Gastrocnemius medialis (tissue), 4 donors: ENCODE results near the gene CEACAM19. TPM values are rescaled to one million over a fixed set of nuclear protein-coding genes. Genes with fewer than 3 reads are reported as not detected.
A peak's percentile ranks its signal among the peaks of the same experiment; 100 is the strongest.

ENCODE experiments used
- ATAC-seq, 2 donors: fragments of 150-250 bp; one replicate each; pipeline ENCODE4 v1.9.1; 2016
- DNase-seq, 2 donors: peaks; one replicate each; pipeline ENCODE4 v3.0.0-alpha.2; 2019
- H3K27ac ChIP-seq, 4 donors: fragments of 200-600 bp; sonication (generic); 1 replicate in 1 of 4; 2 replicates in 3 of 4; pipeline ENCODE4 v1.5.1; 2016 to 2018; ENCODE audit warnings: mild to moderate bottlenecking in 2 of 4, moderate library complexity in 1 of 4
- H3K27me3 ChIP-seq, 3 donors: fragments of 200-600 bp; sonication (generic) in 2 of 3; 1 replicate in 1 of 3; 2 replicates in 2 of 3; pipeline versions ENCODE4 v1.5.1 to v1.6.0; 2016 to 2019; ENCODE audit warnings: mild to moderate bottlenecking in 1 of 3, moderate library complexity in 1 of 3
- H3K36me3 ChIP-seq, 2 donors: fragments of 200-600 bp; sonication (generic) in 1 of 2; one replicate each; pipeline ENCODE4 v1.5.1; 2017 to 2018
- H3K4me1 ChIP-seq, 2 donors: fragments of 200-600 bp; sonication (generic) in 1 of 2; one replicate each; pipeline ENCODE4 v1.5.1; 2016 to 2017; ENCODE audit warnings: mild to moderate bottlenecking in 2 of 2
- H3K4me3 ChIP-seq, 4 donors: fragments of 200-600 bp; sonication (generic) in 3 of 4; 1 replicate in 1 of 4; 2 replicates in 3 of 4; pipeline ENCODE4 v1.5.1; 2016 to 2019; ENCODE audit warnings: mild to moderate bottlenecking in 2 of 4
- H3K9me3 ChIP-seq, 3 donors: fragments of 200-600 bp; sonication (generic) in 2 of 3; 1 replicate in 1 of 3; 2 replicates in 2 of 3; pipeline ENCODE4 v1.5.1; 2016 to 2019
- CTCF ChIP-seq, 5 experiments: fragments of 450-650 bp in 3 of 5; fragments of 200-600 bp in 2 of 5; sonication (generic) in 2 of 5; IDR thresholded peaks in 4 of 5; conservative IDR thresholded peaks in 1 of 5; 1 replicate in 4 of 5; 2 replicates in 1 of 5; pipeline ENCODE4 v1.5.1; 2016 to 2019; ENCODE audit warnings: antibody characterized with exemption in 5 of 5, mild to moderate bottlenecking in 3 of 5, moderate library complexity in 3 of 5
- POLR2A ChIP-seq, 2 donors: fragments of 450-650 bp; IDR thresholded peaks; one replicate each; pipeline ENCODE4 v1.6.1; 2017; ENCODE audit warnings: antibody characterized with exemption in 2 of 2, mild to moderate bottlenecking in 2 of 2, moderate library complexity in 2 of 2
- in situ Hi-C, 4 donors: fragments of 200-750 bp; cut with MboI; loops; one replicate each; pipeline versions ENCODE4 v1.15.0 to v1.8.0; 2017; ENCODE audit warnings: low sequenced_read_pairs in 4 of 4
- intact Hi-C: fragments of 100-400 bp; cut with DNase I; formaldehyde crosslinking; loops from one replicate; pipeline ENCODE4 v1.15.1; 2023; ENCODE audit warnings: low total_unique reads
- total RNA-seq, 4 donors: library from RNA; depleted of rRNA; stranded (reverse); fragments of >200 nt; gene quantifications; one replicate each; pipeline versions ENCODE4 v1.1.0 to v1.2.3, GENCODE V29; 2016

CEACAM19 gene
- total RNA-seq, 4 donors from 2014 or later, result 2.0 to 8.5 (median 3.7) TPM

- ATAC-seq, result no peak
- Histone ChIP-seq H3K4me3 (no peak overlapping the region), H3K9me3 (no peaks in the 10 kb centered on the region), H3K4me1 (peaks cover 43 to 46% of the 10 kb centered on the region in 2 donors), H3K27me3 (no peaks in the 10 kb centered on the region), H3K36me3 (peaks cover 0 to 10% of the 10 kb centered on the region in 2 donors), H3K27ac (peak overlapping the region; percentile 3 to 83 (median 58))
- TF ChIP-seq POLR2A (IDR thresholded peaks at IDR 0.05), result no peak
- TF ChIP-seq CTCF (IDR thresholded peaks at IDR 0.05 in 4 of 5, conservative IDR thresholded peaks at IDR 0.05 in 1 of 5), result no peak
- DNase-seq, result no peak
- intact Hi-C loops (no loop called here), in situ Hi-C loops (no loop called here)
These were observed 25.8 kb upstream of the CEACAM19 start for GRCh38 chr19:44645407-44646048.

- no peaks in the 10 kb centered on the region for H3K27me3 ChIP-seq
- ATAC-seq (no peak), DNase-seq (no peak)
- H3K27ac ChIP-seq, result peak overlapping the region; percentile 3 to 83 (median 58)
- no peaks in the 10 kb centered on the region for H3K9me3 ChIP-seq
- no peak for TF ChIP-seq POLR2A (IDR thresholded peaks at IDR 0.05)
- TF ChIP-seq CTCF (IDR thresholded peaks at IDR 0.05 in 4 of 5, conservative IDR thresholded peaks at IDR 0.05 in 1 of 5), result no peak
- H3K4me3 ChIP-seq, result no peak overlapping the region
- in situ Hi-C loops, result no loop called here
- H3K4me1 ChIP-seq, result peaks cover 38 to 42% of the 10 kb centered on the region in 2 donors
- H3K36me3 ChIP-seq, result peaks cover 0 to 15% of the 10 kb centered on the region in 2 donors
- intact Hi-C loops, result no loop called here
These were observed 25.2 kb upstream of the CEACAM19 start for GRCh38 chr19:44646049-44646416.

GRCh38 chr19:44647144-44647543 lies 24.1 kb upstream of the CEACAM19 start:
- peak overlapping the region; percentile 71 to 83 (median 80) for H3K27ac ChIP-seq
- TF ChIP-seq CTCF (IDR thresholded peaks at IDR 0.05 in 4 of 5, conservative IDR thresholded peaks at IDR 0.05 in 1 of 5), result no peak
- no peak for TF ChIP-seq POLR2A (IDR thresholded peaks at IDR 0.05)
- H3K4me1 ChIP-seq, result peaks cover 30 to 42% of the 10 kb centered on the region in 2 donors
- H3K27me3 ChIP-seq, result no peaks in the 10 kb centered on the region
- DNase-seq (peak; percentile 32 to 44), ATAC-seq (peak in 1 of 2 donors; percentile 23)
- no peaks in the 10 kb centered on the region for H3K9me3 ChIP-seq
- in situ Hi-C loops, result no loop called here
- peaks cover 0 to 26% of the 10 kb centered on the region in 2 donors for H3K36me3 ChIP-seq
- intact Hi-C loops, result no loop called here
- H3K4me3 ChIP-seq, result peak overlapping the region in 1 of 4 donors; percentile 6

- Histone ChIP-seq H3K4me1 (peaks cover 30 to 39% of the 10 kb centered on the region in 2 donors), H3K9me3 (no peaks in the 10 kb centered on the region), H3K27ac (peak overlapping the region; percentile 71 to 83 (median 80)), H3K4me3 (no peak overlapping the region), H3K36me3 (peaks cover 0 to 42% of the 10 kb centered on the region in 2 donors), H3K27me3 (no peaks in the 10 kb centered on the region)
- TF ChIP-seq CTCF (IDR thresholded peaks at IDR 0.05 in 4 of 5, conservative IDR thresholded peaks at IDR 0.05 in 1 of 5), result no peak
- no peak for TF ChIP-seq POLR2A (IDR thresholded peaks at IDR 0.05)
- in situ Hi-C loops (no loop called here), intact Hi-C loops (no loop called here)
- ATAC-seq (peak; percentile 63 to 72), DNase-seq (peak; percentile 51 to 59)
These were observed 22.5 kb upstream of the CEACAM19 start for GRCh38 chr19:44648631-44649251.
